Measurements from ENCODE around the gene GALNT9.
"Not testable (repeated sequence)": the region's sequence is repeated elsewhere in the genome, so short reads cannot be mapped to it uniquely, and the experiment has no call there.

Gene GALNT9

DNA sequence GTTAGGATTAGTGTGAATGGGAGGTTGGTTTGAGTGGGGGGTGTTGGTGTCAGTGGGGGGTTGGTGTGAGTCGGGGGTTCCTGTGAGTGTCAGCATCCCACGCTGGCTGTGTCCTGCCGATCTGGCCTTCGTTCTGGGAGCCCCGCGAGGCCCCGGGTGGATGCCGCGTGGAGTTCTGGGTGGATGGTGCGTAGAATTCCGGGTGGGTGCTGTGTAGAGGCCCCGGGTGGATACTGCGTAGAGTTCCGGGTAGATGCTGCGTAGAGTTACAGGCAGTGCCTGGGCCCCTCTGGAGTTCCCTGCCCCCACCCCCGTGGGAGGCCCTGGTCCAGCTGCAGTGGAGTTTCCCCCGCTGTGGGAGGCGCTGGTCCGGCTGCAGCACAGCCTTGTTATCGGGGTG lies 176.4 kb downstream of the GALNT9 start:
- DNase-seq, result no peak

DNA sequence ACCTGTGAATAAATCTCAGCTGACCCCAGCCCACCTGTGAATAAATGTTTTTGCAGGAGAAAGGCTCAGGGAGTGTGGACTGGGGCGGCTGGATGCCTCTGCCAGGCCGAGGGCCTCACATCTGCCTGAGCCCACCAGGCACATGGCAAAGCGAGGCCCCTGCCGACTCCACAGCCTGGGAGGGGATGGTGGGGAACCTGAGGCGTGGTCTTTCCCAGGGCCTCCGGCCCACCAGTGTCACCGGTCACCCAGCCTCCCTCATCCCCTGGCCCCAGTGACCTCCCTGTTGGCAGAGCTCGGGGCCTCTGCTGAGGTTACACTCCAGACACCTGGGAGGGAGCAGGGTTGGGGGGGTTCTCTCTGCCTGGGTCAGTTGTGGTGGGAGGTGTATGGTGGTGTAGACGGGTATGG lies 177.0 kb downstream of the GALNT9 start:
- no peak for DNase-seq

DNA sequence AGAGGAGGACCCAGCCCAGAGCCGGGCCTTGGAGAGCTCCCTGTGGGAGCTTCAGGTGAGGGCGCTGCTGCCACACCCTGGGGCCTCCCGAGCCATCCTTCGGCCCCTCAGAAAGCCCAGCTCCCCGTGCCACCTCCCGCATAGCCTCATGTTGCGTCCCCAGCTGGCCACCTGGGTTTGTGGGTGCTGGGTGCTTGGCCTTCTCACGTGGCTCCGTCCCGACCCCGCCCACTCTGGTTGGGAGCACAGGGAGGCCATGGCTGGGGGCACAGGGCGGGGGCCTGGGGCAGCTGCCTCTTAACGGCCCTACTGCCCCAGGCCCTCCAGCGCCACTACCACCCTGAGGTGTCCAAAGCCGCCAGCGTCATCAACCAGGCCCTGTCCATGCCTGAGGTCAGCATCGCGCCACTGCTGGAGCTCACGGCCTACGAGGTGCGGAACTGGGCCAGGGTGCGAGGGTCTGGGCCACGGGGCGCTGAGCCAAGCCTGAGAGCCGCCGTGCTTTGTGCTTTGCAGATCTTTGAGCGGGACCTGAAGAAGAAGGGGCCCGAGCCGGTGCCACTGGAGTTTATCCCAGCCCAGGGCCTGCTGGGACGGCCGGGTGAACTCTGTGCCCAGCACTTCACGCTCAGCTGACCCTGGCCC lies 177.5 kb downstream of the GALNT9 start:
- DNase-seq, result no peak

DNA sequence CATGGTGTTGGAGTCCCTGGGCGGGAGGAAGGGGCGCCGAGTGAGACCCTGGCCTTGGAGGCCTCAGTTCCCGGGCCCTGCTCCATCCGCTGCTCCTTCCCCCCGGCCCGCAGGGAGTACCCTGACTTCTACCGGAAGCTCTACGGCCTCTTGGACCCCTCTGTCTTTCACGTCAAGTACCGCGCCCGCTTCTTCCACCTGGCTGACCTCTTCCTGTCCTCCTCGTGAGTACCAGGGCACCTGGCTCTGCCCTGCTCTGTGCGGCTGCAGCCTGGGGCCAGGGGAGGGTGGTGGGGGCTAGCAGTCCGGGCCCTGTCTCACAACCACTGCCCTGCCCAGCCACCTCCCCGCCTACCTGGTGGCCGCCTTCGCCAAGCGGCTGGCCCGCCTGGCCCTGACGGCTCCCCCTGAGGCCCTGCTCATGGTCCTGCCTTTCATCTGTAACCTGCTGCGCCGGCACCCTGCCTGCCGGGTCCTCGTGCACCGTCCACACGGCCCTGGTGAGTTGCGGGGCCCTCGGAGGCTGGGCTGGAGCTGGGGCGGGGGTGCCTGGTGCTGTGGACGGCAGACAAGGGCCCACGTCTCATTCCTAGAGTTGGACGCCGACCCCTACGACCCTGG lies 178.1 kb downstream of the GALNT9 start:
- DNase-seq, result no peak

DNA sequence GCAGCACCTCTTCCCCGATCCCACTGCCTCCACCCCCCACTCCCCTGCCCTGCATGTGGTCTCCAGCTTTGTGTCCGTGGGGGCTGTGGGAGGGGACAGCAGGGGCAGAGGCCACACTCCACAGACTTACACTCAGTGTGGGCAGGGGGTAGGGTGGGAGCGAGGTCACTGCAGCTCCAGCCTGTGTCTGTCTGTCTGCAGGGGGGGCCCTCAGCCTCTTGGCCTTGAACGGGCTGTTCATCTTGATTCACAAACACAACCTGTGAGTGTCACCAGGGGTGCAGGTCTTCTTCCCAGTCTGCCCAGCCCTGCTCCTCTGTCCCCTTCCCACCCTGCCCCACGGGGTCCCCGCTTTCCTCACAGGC lies 178.6 kb downstream of the GALNT9 start:
- no peak for DNase-seq

DNA sequence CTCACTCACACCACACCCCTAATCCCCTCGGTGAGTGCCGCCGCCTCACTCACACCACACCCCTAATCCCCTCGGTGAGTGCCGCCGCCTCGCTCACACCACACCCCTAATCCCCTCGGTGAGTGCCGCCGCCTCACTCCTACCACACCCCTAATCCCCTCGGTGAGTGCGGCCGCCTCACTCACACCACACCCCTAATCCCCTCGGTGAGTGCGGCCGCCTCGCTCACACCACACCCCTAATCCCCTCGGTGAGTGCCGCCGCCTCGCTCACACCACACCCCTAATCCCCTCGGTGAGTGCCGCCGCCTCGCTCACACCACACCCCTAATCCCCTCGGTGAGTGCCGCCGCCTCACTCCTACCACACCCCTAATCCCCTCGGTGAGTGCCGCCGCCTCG lies 179.9 kb downstream of the GALNT9 start:
- DNase-seq, result not testable (repeated sequence)

DNA sequence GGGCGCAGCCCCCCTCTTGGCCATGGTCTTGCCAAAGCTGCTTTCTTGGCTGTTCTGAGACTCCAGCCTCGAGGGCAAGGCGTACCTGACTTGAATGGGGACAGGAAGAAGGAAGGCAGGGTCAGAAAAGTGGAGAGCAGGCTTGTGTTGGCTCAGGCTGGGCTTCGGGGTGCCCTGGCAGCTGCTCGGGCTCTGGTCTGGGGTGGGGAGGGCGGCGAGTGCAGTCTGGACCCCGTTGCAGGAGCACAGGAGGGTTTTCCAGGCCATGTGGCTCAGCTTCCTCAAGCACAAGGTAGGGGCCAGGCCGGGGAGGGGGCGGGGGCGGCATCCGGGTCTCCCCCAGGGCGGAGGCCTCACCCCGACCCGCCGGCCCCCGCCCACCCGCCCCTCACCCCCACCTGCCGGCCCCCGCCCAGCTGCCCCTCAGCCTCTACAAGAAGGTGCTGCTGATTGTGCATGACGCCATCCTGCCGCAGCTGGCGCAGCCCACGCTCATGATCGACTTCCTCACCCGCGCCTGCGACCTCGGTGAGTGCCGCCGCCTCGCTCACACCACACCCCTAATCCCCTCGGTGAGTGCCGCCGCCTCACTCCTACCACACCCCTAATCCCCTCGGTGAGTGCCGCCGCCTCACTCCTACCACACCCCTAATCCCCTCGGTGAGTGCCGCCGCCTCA lies 180.9 kb downstream of the GALNT9 start:
- DNase-seq, result no peak

DNA sequence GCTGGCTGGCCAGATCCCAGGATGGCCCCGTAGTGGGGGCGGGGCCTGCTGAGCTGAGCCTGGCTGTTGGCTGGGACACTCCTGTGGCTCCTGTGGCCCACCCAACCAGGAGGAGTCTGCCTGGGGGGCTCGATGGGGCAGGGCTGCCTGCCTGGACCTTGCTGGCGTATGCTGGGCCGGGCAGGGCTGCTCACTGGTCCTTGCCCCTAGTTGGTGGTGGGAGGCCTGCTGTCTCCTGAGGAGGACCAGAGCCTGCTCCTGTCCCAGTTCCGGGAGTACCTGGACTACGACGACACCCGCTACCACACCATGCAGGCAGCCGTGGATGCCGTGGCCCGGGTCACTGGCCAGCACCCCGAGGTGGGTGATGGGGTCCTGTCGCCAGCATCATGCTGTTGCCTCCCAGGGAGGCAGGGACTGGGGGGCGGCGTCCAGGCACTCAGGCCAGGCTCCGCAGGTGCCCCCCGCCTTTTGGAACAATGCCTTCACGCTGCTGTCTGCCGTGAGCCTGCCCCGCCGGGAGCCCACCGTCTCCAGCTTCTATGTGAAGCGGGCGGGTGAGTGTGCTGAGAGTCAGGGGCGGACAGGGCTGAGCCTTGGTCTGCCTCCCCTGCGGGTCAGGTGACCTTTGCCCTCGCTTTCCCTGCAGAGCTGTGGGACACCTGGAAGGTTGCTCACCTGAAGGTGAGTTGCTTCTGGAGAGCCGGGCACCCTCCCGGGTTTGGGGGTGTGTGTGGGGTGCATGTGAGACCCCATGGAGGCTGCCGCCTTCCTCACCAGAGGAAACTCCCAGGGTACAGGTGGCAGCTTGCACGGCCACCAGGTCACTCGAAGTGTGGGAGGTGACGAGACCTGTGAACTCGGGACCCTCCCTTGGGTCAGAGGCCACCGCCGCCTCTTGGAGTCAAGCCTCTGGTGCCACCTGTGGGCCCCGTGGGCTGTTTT lies 181.7 kb downstream of the GALNT9 start:
- DNase-seq, result no peak

DNA sequence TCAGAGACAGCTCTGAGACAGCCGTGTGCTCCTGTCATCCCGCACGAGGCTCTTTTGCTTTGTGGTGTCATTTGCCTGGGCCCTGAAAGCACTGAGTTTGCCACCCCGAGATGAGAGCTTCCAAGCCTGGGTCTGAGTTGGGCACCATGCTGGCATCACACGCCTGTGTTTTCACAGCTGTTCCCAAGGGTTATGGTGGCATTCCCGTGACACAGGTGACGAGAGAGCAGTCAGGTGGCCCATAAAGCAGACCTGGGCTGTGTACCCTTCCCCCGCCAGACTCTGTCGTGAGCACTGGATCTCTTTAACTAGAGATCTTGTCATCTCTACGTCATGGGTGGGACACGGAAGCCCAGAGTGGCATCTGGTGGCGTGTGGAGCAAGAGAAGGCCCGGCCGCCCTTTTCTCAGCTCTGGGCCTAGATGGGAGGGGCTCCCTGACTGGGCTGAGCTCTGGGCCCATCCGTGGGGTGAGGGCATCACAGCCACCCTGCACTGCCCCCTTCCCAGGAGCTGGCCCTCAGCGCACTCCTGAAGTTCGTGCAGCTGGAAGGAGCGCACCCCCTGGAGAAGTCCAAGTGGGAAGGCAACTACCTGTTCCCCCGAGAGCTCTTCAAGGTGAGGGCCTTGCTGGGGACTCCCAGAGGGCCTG lies 182.5 kb downstream of the GALNT9 start:
- DNase-seq, result no peak

All from NCI-H2227 treated with DMSO at 0.1 percent for 48 hours (cell line).